ENCODE results near the gene MBNL1.

Gene MBNL1

DNA sequence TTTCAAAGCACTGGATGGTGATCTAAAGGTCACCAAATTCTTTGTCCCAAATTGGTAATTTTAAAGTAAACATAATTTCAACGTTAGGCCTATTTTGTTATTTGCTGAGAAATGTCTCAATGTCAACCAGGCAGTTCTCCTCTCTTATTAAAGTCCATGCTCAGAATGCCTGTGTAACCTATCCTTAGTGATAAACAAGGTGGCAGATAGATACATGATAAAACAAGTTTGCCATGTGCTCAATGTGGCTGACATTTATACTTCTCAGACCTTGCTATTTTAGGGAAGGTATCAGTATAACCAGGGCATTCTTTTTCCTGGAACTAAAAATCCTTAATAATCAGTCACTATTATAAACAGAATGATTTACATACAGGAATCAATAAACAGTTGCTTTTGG, 8.5 kb downstream of the MBNL1 start:
- H3K79me2 ChIP-seq (ENCODE audit: insufficient read depth, low read length): peaks cover 100% of the 10 kb centered on the region
- ATAC-seq (ENCODE audit: insufficient read depth, low read depth) (no peak), DNase-seq (no peak)
- TF ChIP-seq, protein P1, sequence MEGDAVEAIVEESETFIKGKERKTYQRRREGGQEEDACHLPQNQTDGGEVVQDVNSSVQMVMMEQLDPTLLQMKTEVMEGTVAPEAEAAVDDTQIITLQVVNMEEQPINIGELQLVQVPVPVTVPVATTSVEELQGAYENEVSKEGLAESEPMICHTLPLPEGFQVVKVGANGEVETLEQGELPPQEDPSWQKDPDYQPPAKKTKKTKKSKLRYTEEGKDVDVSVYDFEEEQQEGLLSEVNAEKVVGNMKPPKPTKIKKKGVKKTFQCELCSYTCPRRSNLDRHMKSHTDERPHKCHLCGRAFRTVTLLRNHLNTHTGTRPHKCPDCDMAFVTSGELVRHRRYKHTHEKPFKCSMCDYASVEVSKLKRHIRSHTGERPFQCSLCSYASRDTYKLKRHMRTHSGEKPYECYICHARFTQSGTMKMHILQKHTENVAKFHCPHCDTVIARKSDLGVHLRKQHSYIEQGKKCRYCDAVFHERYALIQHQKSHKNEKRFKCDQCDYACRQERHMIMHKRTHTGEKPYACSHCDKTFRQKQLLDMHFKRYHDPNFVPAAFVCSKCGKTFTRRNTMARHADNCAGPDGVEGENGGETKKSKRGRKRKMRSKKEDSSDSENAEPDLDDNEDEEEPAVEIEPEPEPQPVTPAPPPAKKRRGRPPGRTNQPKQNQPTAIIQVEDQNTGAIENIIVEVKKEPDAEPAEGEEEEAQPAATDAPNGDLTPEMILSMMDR (IDR thresholded peaks at IDR 0.05; ENCODE audit: borderline replicate concordance, extremely low read depth, low read length, poor library complexity, severe bottlenecking): no peak
- no peak for TF ChIP-seq EZH2 (IDR thresholded peaks at IDR 0.05; ENCODE audit: borderline replicate concordance, low read depth, low read length, severe bottlenecking)
- peaks cover 94% of the 10 kb centered on the region for H3K4me1 ChIP-seq (ENCODE audit: insufficient read depth, low read length)
- H3K9ac ChIP-seq (ENCODE audit: low read depth, low read length): no peak overlapping the region
- no peak overlapping the region for H2AFZ ChIP-seq (ENCODE audit: low read depth, low read length)
- H3K36me3 ChIP-seq (ENCODE audit: insufficient read depth, low read length): peaks cover 10% of the 10 kb centered on the region
- no peak overlapping the region for H3K27ac ChIP-seq (ENCODE audit: low read length)
- no peaks in the 10 kb centered on the region for H3K9me3 ChIP-seq (ENCODE audit: insufficient read depth, low read length, severe bottlenecking)
- no peaks in the 10 kb centered on the region for H3K27me3 ChIP-seq (ENCODE audit: insufficient read depth, low read length, poor library complexity)
- H4K20me1 ChIP-seq (ENCODE audit: insufficient read depth, low read length): peaks cover 84% of the 10 kb centered on the region
- no peak overlapping the region for H3K4me3 ChIP-seq (ENCODE audit: low read depth in 1 of 2, low read length in 2 of 2)
- peak overlapping the region; percentile 35; the same call in 1 of the 2 replicates for H3K4me2 ChIP-seq (ENCODE audit: insufficient read depth, low read length)

DNA sequence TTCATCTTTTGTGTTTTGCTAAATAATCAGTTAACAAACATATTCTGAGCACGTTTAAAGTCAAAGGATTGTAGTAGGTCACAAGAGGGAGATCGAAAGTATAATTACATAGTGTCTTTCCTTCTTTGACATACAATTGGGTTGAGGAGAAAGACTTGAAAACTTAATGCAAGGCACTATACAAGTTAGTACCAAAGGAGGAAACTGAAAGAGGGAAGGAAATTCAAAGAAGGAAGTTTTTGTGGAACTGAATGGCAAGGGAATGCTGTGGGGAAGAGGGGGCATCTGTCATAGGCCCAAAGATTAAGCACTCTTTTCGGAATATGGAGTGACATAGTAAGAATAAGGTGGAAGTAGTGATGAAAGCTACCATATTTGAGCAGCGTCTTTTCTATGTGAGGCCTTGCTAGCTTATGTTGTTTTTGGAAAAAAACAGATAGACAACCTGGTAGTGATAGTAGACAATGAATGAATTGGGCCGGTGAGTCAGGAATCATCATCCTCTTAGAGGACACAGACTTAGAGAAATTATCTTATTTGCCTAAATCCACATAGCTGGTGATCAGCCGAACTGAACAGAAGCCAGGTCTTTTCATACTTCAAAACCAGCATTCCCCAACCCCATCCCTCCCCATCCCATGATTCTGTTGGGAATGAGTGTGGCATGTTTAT, 10.2 kb downstream of the MBNL1 start:
- Histone ChIP-seq H3K36me3 (ENCODE audit: insufficient read depth, low read length) (0 out of 2 replicates have a peak, but pooled peaks cover 5% of the 10 kb centered on the region), H3K79me2 (ENCODE audit: insufficient read depth, low read length) (peaks cover 100% of the 10 kb centered on the region), H3K4me2 (ENCODE audit: insufficient read depth, low read length) (peak overlapping the region; percentile 47), H3K9me3 (ENCODE audit: insufficient read depth, low read length, severe bottlenecking) (no peaks in the 10 kb centered on the region), H3K9ac (ENCODE audit: low read depth, low read length) (no peak overlapping the region), H3K27me3 (ENCODE audit: insufficient read depth, low read length, poor library complexity) (no peaks in the 10 kb centered on the region), H3K4me1 (ENCODE audit: insufficient read depth, low read length) (peaks cover 94% of the 10 kb centered on the region), H3K4me3 (ENCODE audit: low read depth in 1 of 2, low read length in 2 of 2) (no peak overlapping the region), H3K27ac (ENCODE audit: low read length) (0 out of 2 replicates have a peak overlapping the region, but pooled peaks have one; percentile 6), H4K20me1 (ENCODE audit: insufficient read depth, low read length) (peaks cover 84% of the 10 kb centered on the region), H2AFZ (ENCODE audit: low read depth, low read length) (no peak overlapping the region)
- ATAC-seq (ENCODE audit: insufficient read depth, low read depth): peak; percentile 5; the same call in 1 of the 3 replicates
- TF ChIP-seq EZH2 (IDR thresholded peaks at IDR 0.05; ENCODE audit: borderline replicate concordance, low read depth, low read length, severe bottlenecking): no peak
- TF ChIP-seq, protein P1 (IDR thresholded peaks at IDR 0.05; ENCODE audit: borderline replicate concordance, extremely low read depth, low read length, poor library complexity, severe bottlenecking): no peak
- DNase-seq: no peak

DNA sequence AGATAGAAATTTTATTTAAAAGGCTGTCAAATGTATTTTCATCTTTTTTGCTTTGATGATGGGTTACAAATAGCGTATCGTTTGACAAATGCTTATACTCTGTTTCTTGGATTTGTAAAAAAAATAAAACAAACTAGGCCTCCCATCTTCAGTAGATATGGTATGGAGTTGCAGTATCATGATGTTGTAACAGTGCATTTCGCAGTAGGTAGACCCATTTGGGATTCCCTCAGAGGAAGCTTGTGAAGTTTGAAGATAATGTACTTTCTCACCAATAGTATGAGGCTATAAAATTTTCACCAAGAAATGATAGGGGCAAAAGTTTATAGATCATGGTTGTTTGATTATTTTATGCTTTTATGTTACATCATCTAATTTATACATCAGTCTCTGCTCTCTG, 10.8 kb downstream of the MBNL1 start:
- H3K4me1 ChIP-seq (ENCODE audit: insufficient read depth, low read length): peaks cover 94% of the 10 kb centered on the region
- TF ChIP-seq, protein P1 (IDR thresholded peaks at IDR 0.05; ENCODE audit: borderline replicate concordance, extremely low read depth, low read length, poor library complexity, severe bottlenecking): no peak
- TF ChIP-seq EZH2 (IDR thresholded peaks at IDR 0.05; ENCODE audit: borderline replicate concordance, low read depth, low read length, severe bottlenecking): no peak

More for the DNA sequence above, 10.8 kb downstream of the MBNL1 start:
- H3K27me3 ChIP-seq (ENCODE audit: insufficient read depth, low read length, poor library complexity): no peaks in the 10 kb centered on the region
- peaks cover 100% of the 10 kb centered on the region for H3K79me2 ChIP-seq (ENCODE audit: insufficient read depth, low read length)
- peaks cover 82% of the 10 kb centered on the region for H4K20me1 ChIP-seq (ENCODE audit: insufficient read depth, low read length)
- H3K4me2 ChIP-seq (ENCODE audit: insufficient read depth, low read length): peak overlapping the region; percentile 47
- no peaks in the 10 kb centered on the region for H3K9me3 ChIP-seq (ENCODE audit: insufficient read depth, low read length, severe bottlenecking)
- no peak overlapping the region for H3K27ac ChIP-seq (ENCODE audit: low read length)
- no peak overlapping the region for H2AFZ ChIP-seq (ENCODE audit: low read depth, low read length)
- DNase-seq: no peak
- no peak overlapping the region for H3K9ac ChIP-seq (ENCODE audit: low read depth, low read length)
- H3K4me3 ChIP-seq (ENCODE audit: low read depth in 1 of 2, low read length in 2 of 2): no peak overlapping the region
- 0 out of 2 replicates have a peak, but pooled peaks cover 5% of the 10 kb centered on the region for H3K36me3 ChIP-seq (ENCODE audit: insufficient read depth, low read length)
- ATAC-seq (ENCODE audit: insufficient read depth, low read depth): no peak

Data from DND-41 (cell line).